GM12878 (cell line): ENCODE results near the gene DDHD1. TPM values are rescaled to one million over a fixed set of nuclear protein-coding genes. Genes with fewer than 3 reads are reported as not detected.

Source experiments
- ATAC-seq: fragments of 200-7000 bp; cut with Tn5 transposase; 3 replicates; pipeline ENCODE4 v1.9.1; 2020; ENCODE audit warnings: mild to moderate bottlenecking, moderate library complexity
- BruUV-seq: library from RNA; stranded (reverse); fragments of 400-500 nt; replicated peaks from 2 replicates; lab custom pipeline; 2021; lab: Mats Ljungman, UMichigan
- CTCF ChIA-PET: fragments of 300-600 bp; sonication (Branson Sonifier 250); formaldehyde crosslinking; extraction: SDS; loops from one replicate; lab custom pipeline; 2021; ENCODE audit warnings: inconsistent platforms; lab: Yijun Ruan, JAX
- POLR2A ChIA-PET: fragments of 350-600 bp; formaldehyde crosslinking; extraction: SDS; loops from one replicate; lab custom pipeline; 2021; ENCODE audit warnings: inconsistent platforms; lab: Charles Lee
- RAD21 ChIA-PET: fragments of 300-600 bp; sonication (Branson Sonifier 250); formaldehyde crosslinking; loops from one replicate; lab custom pipeline; 2023; ENCODE audit warnings: antibody characterized with exemption; ENCODE audit not compliant: unreplicated experiment; lab: Charles Lee
- SMC1A ChIA-PET: fragments of 300-600 bp; sonication (Branson Sonifier 250); formaldehyde crosslinking; loops from one replicate; lab custom pipeline; 2023; ENCODE audit not compliant: unreplicated experiment, uncharacterized antibody; lab: Charles Lee
- DNase-seq: peaks from one replicate; pipeline ENCODE4 v3.0.0-alpha.2; 2011; ENCODE audit warnings: low read depth, low spot score
- FAIRE-seq: peaks from 3 replicates; lab custom pipeline; 2011; peaks lifted over from hg19 to GRCh38; lab: Jason Lieb, UNC
- H2AFZ ChIP-seq: 2 replicates; pipeline ENCODE4 v1.6.0; 2011; ENCODE audit warnings: low read depth, low read length, control low read depth; ENCODE audit not compliant: control insufficient read depth
- H3K27ac ChIP-seq: 2 replicates; pipeline ENCODE4 v1.5.1; 2011; ENCODE audit warnings: control low read depth; ENCODE audit not compliant: control insufficient read depth, insufficient read depth
- H3K27me3 ChIP-seq, 2 experiments: replicated peaks in 1 of 2; 2 replicates each; pipeline versions ENCODE4 v1.6.0 to v1.6.1; 2011; ENCODE audit warnings: low read length in 1 of 2; ENCODE audit not compliant: control insufficient read depth in 2 of 2, insufficient read depth in 2 of 2
- H3K36me3 ChIP-seq, 2 experiments: 2 replicates each; pipeline ENCODE4 v1.5.1; 2011; ENCODE audit warnings: low read length in 1 of 2; ENCODE audit not compliant: control insufficient read depth in 2 of 2, insufficient read depth in 2 of 2
- H3K4me1 ChIP-seq: 2 replicates; pipeline ENCODE4 v1.6.1; 2011; ENCODE audit warnings: mild to moderate bottlenecking, low read length, moderate library complexity, mixed read lengths; ENCODE audit not compliant: control insufficient read depth, insufficient read depth
- H3K4me2 ChIP-seq: 2 replicates; pipeline ENCODE4 v1.6.0; 2011; ENCODE audit warnings: control low read depth; ENCODE audit not compliant: control insufficient read depth, insufficient read depth
- H3K4me3 ChIP-seq: fragments of 200-600 bp; sonication (generic); 2 replicates; pipeline ENCODE4 v1.5.1; 2016
- H3K79me2 ChIP-seq: 2 replicates; pipeline ENCODE4 v1.6.0; 2011; ENCODE audit warnings: low read length; ENCODE audit not compliant: control insufficient read depth, insufficient read depth
- H3K9ac ChIP-seq: 2 replicates; pipeline ENCODE4 v1.8.0; 2011; ENCODE audit warnings: low read length, control low read depth, mixed read lengths; ENCODE audit not compliant: control insufficient read depth, insufficient read depth
- H3K9me3 ChIP-seq: replicated peaks from 3 replicates; pipeline ENCODE4 v1.5.1; 2011; ENCODE audit warnings: mild to moderate bottlenecking, low read length; ENCODE audit not compliant: control insufficient read depth, insufficient read depth
- H4K20me1 ChIP-seq: 2 replicates; pipeline ENCODE4 v1.6.0; 2011; ENCODE audit not compliant: control insufficient read depth, insufficient read depth
- ASH2L ChIP-seq: fragments of 300-600, 200-600 bp; sonication (generic); IDR thresholded peaks from 2 replicates; pipeline ENCODE4 v1.6.1; 2017; ENCODE audit warnings: low read depth, mild to moderate bottlenecking, borderline replicate concordance
- BACH1 ChIP-seq: fragments of 450-650 bp; IDR thresholded peaks from 2 replicates; pipeline ENCODE4 v1.6.1; 2017; ENCODE audit warnings: mild to moderate bottlenecking, borderline replicate concordance
- CREM ChIP-seq: IDR thresholded peaks from 2 replicates; pipeline ENCODE4 v1.6.1; 2014; ENCODE audit warnings: antibody characterized with exemption, low read depth
- GABPA ChIP-seq: IDR thresholded peaks from 2 replicates; pipeline ENCODE4 v1.6.1; 2014; ENCODE audit warnings: antibody characterized with exemption, low read depth, mild to moderate bottlenecking, inconsistent platforms
- HDGF ChIP-seq: fragments of 450-650 bp; IDR thresholded peaks from 2 replicates; pipeline ENCODE4 v1.6.1; 2016; ENCODE audit warnings: antibody characterized with exemption
- JUNB ChIP-seq: IDR thresholded peaks from 2 replicates; pipeline ENCODE4 v1.6.1; 2016; ENCODE audit warnings: antibody characterized with exemption, mild to moderate bottlenecking
- KAT2A ChIP-seq: conservative IDR thresholded peaks from 2 replicates; pipeline ENCODE4 v1.6.1; 2011; ENCODE audit warnings: low read depth, low read length; ENCODE audit not compliant: control insufficient read depth
- NR2C1 ChIP-seq: fragments of 450-650 bp; IDR thresholded peaks from 2 replicates; pipeline ENCODE4 v1.6.1; 2017; ENCODE audit warnings: antibody characterized with exemption, mild to moderate bottlenecking, moderate library complexity
- RCOR1 ChIP-seq: conservative IDR thresholded peaks from 2 replicates; pipeline ENCODE4 v1.6.1; 2012; ENCODE audit warnings: low read depth, low read length, improper control_type of control experiment
- RELB ChIP-seq: fragments of 450-650 bp; IDR thresholded peaks from 2 replicates; pipeline ENCODE4 v1.6.1; 2017; ENCODE audit warnings: low read depth, mild to moderate bottlenecking, moderate library complexity
- SP1 ChIP-seq: IDR thresholded peaks from one replicate; pipeline ENCODE4 v1.6.1; 2011; ENCODE audit warnings: low read depth, low read length
- TCF12 ChIP-seq: IDR thresholded peaks from 2 replicates; pipeline ENCODE4 v1.6.1; 2011; ENCODE audit warnings: low read depth, mild to moderate bottlenecking, low read length
- WRNIP1 ChIP-seq: IDR thresholded peaks from 2 replicates; pipeline ENCODE4 v1.6.1; 2011; ENCODE audit warnings: low read depth, low read length, improper control_type of control experiment, borderline replicate concordance
- ZNF24 ChIP-seq: fragments of 450-650 bp; IDR thresholded peaks from 2 replicates; pipeline ENCODE4 v1.6.1; 2017; ENCODE audit warnings: antibody characterized with exemption, mild to moderate bottlenecking
- WGBS: methylation state at CpG from one replicate; pipeline ENCODE4 v1.1.6; 2016; ENCODE audit warnings: low lambda C conversion rate; ENCODE audit not compliant: insufficient replicate concordance, insufficient coverage; ENCODE audit errors: missing lambda C conversion rate; 5-methylcytosine and 5-hydroxymethylcytosine counted together
- in situ Hi-C: fragments of 300-500 bp; cut with MboI; formaldehyde crosslinking; loops from 9 replicates; pipeline ENCODE4 v1.14.3; 2018; ENCODE audit warnings: mixed read lengths
- intact Hi-C: fragments of 100-400 bp; cut with micrococcal nuclease; formaldehyde crosslinking; loops from one replicate; pipeline ENCODE4 v1.14.2; 2022; ENCODE audit not compliant: unreplicated experiment
- polyA plus RNA-seq, 11 experiments: library from polyadenylated mRNA; depleted of rRNA in 4 of 11; unstranded in 6 of 11; stranded (reverse) in 5 of 11; fragments of >200 nt; fragmentation: Nextera tagmentation in 4 of 11; fragmentation: Illumina TruSeq in 1 of 11; extraction: Ambion mirVana in 4 of 11; extraction: Trizol in 1 of 11; gene quantifications; 1 replicate in 1 of 11; 2 replicates in 10 of 11; pipeline versions ENCODE4 v1.2.1 to v1.2.3, GENCODE V29; 2011 to 2016; ENCODE audit warnings: inconsistent platforms in 2 of 11, missing spikeins in 2 of 11, low read depth in 1 of 11
- total RNA-seq, 4 experiments: library from RNA; depleted of rRNA in 3 of 4; stranded (reverse); fragments of >200 nt in 3 of 4; fragmentation: Illumina TruSeq in 1 of 4; extraction: Trizol in 1 of 4; gene quantifications; 2 replicates each; pipeline versions ENCODE4 v1.2.1 to v1.2.3, GENCODE V29; 2013 to 2021
- TF ChIP-seq, protein P1 (sequence below): fragments of 450-650 bp; IDR thresholded peaks from 2 replicates; pipeline ENCODE4 v1.6.1; 2017; ENCODE audit warnings: mild to moderate bottlenecking, moderate library complexity
- TF ChIP-seq, protein P2 (sequence below): IDR thresholded peaks from 2 replicates; pipeline ENCODE4 v1.6.1; 2011; ENCODE audit warnings: low read depth, mild to moderate bottlenecking, low read length, moderate library complexity, borderline replicate concordance; ENCODE audit errors: extremely low read depth
- TF ChIP-seq, protein P3 (sequence below): IDR thresholded peaks from 2 replicates; pipeline ENCODE4 v1.6.1; 2011; ENCODE audit warnings: borderline replicate concordance, low read depth, mild to moderate bottlenecking, moderate library complexity, mixed read lengths, low read length; ENCODE audit not compliant: insufficient read depth; ENCODE audit errors: extremely low read length

DDHD1 gene
- total and polyA plus RNA-seq, 10 of the 15 experiments (the other 5 are each of a cell fraction or from before 2014, with no cell fraction given), result 7.7 to 52.3 (median 28.5) TPM

- RAD21 ChIA-PET, result no interaction called here
- 82% methylated on average over 3 of the region's 3 CpGs for WGBS
- no peaks in the 10 kb centered on the region for H4K20me1 ChIP-seq
- H3K27me3 ChIP-seq, result no peaks in the 10 kb centered on the region
- SMC1A ChIA-PET, result interaction anchor here (1.0 kb wide), 1 partner anchor 257 kb away, joined by 3 read pairs; no protein-coding TSS in a partner anchor
- no peak overlapping the region for H2AFZ ChIP-seq
- H3K4me2 ChIP-seq, result no peak overlapping the region
- no peak overlapping the region for H3K9ac ChIP-seq
- intact Hi-C loops, result no loop called here
- H3K4me3 ChIP-seq, result no peak overlapping the region
- H3K9me3 ChIP-seq, result no peaks in the 10 kb centered on the region
- BruUV-seq, result no TSS peak
- DNase-seq, result no peak
- H3K4me1 ChIP-seq, result no peaks in the 10 kb centered on the region
- FAIRE-seq, result no peak
- in situ Hi-C loops, result no loop called here
- CTCF ChIA-PET, result interaction anchor here (1.6 kb wide), 1 partner anchor 28 kb away, joined by 3 read pairs; no protein-coding TSS in a partner anchor
- no peak overlapping the region for H3K27ac ChIP-seq
- TF ChIP-seq GABPA, result no peak
- TF ChIP-seq KAT2A, result no peak
- TF ChIP-seq JUNB, result no peak
- no peak for TF ChIP-seq BACH1
- TF ChIP-seq, protein P1, sequence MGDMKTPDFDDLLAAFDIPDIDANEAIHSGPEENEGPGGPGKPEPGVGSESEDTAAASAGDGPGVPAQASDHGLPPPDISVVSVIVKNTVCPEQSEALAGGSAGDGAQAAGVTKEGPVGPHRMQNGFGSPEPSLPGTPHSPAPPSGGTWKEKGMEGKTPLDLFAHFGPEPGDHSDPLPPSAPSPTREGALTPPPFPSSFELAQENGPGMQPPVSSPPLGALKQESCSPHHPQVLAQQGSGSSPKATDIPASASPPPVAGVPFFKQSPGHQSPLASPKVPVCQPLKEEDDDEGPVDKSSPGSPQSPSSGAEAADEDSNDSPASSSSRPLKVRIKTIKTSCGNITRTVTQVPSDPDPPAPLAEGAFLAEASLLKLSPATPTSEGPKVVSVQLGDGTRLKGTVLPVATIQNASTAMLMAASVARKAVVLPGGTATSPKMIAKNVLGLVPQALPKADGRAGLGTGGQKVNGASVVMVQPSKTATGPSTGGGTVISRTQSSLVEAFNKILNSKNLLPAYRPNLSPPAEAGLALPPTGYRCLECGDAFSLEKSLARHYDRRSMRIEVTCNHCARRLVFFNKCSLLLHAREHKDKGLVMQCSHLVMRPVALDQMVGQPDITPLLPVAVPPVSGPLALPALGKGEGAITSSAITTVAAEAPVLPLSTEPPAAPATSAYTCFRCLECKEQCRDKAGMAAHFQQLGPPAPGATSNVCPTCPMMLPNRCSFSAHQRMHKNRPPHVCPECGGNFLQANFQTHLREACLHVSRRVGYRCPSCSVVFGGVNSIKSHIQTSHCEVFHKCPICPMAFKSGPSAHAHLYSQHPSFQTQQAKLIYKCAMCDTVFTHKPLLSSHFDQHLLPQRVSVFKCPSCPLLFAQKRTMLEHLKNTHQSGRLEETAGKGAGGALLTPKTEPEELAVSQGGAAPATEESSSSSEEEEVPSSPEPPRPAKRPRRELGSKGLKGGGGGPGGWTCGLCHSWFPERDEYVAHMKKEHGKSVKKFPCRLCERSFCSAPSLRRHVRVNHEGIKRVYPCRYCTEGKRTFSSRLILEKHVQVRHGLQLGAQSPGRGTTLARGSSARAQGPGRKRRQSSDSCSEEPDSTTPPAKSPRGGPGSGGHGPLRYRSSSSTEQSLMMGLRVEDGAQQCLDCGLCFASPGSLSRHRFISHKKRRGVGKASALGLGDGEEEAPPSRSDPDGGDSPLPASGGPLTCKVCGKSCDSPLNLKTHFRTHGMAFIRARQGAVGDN, result no peak
- no peak for TF ChIP-seq ZNF24
- TF ChIP-seq, protein P2, sequence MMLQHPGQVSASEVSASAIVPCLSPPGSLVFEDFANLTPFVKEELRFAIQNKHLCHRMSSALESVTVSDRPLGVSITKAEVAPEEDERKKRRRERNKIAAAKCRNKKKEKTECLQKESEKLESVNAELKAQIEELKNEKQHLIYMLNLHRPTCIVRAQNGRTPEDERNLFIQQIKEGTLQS, result no peak
- no peak for TF ChIP-seq SP1
- TF ChIP-seq TCF12, result no peak
- TF ChIP-seq NR2C1, result no peak
- no peak for TF ChIP-seq RELB
- TF ChIP-seq WRNIP1, result no peak
- no peak for TF ChIP-seq ASH2L
- TF ChIP-seq CREM, result no peak
- no peak for TF ChIP-seq RCOR1
- TF ChIP-seq, protein P3, sequence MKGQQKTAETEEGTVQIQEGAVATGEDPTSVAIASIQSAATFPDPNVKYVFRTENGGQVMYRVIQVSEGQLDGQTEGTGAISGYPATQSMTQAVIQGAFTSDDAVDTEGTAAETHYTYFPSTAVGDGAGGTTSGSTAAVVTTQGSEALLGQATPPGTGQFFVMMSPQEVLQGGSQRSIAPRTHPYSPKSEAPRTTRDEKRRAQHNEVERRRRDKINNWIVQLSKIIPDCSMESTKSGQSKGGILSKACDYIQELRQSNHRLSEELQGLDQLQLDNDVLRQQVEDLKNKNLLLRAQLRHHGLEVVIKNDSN, result no peak
- TF ChIP-seq HDGF, result no peak
- no peaks in the 10 kb centered on the region for H3K79me2 ChIP-seq
- POLR2A ChIA-PET, result no interaction called here
- no peaks in the 10 kb centered on the region; a peak in 1 of 4 replicates for H3K36me3 ChIP-seq
- ATAC-seq, result no peak
Measured at GRCh38 chr14:53027562-53027961, 125.6 kb downstream of the DDHD1 start.
